ENCODE measurements around the gene RASAL2.

DNA sequence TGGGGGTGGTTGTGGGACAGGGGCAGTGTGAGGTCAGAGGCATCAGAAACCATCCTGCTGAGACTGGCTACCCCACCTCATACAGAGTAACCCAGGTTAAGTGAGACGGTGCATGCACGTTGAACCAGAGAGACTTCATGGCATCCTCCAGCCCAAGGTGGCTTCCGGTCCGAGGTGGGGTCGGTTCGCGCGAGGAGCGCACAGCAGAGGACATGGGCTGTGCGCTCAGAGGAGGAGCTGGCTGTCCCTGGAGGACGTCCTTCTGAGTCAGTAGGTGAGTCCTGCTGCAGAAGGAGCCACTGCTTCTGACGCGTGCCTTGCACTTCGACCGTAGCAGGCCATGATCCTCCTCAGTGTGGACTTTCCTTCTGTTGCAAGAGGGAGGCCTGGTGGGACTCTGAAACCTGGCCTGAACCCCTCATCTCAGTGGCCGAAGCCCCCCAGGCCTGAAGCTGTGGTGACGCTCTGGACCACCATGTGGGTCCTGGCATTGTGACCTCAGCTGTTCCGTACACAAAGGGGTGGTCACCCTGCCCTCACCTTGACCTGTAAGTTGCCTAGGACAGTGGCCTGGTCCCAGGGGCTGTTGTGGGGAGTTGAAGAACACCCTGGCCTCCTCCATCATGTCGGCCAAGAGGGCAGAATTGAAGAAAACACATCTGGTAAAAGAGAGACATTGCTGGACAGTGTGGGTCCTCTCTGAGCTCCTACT is 418.8 kb downstream of the RASAL2 start, which contains the start of gene TEX35:
- no peak for TF ChIP-seq TAF1 (IDR thresholded peaks at IDR 0.05; ENCODE audit: borderline replicate concordance, low read depth, low read length)
- TF ChIP-seq POLR2A (IDR thresholded peaks at IDR 0.05; ENCODE audit: low read depth, low read length), result no peak

Data from GM12892 (cell line).